GM06990 (cell line): ENCODE measurements around the gene ITGAE.
"Not testable (repeated sequence)": the region's sequence is repeated elsewhere in the genome, so short reads cannot be mapped to it uniquely, and the experiment has no call there.

Source experiments
- DNase-seq: peaks from one replicate; pipeline ENCODE4 v3.0.0-alpha.2; 2011; ENCODE audit not compliant: insufficient read length; ENCODE audit errors: extremely low read depth
- H3K27me3 ChIP-seq: replicated peaks from 2 replicates; pipeline ENCODE4 v1.6.0; 2011; ENCODE audit warnings: low read length; ENCODE audit not compliant: control insufficient read depth, insufficient read depth
- H3K36me3 ChIP-seq: 2 replicates; pipeline ENCODE4 v1.5.1; 2011; ENCODE audit warnings: low read length; ENCODE audit not compliant: control insufficient read depth, insufficient read depth
- H3K4me3 ChIP-seq: replicated peaks from 2 replicates; pipeline ENCODE4 v1.5.1; 2011; ENCODE audit warnings: low read depth, mild to moderate bottlenecking, control low read depth, low read length
- CTCF ChIP-seq: IDR thresholded peaks from 2 replicates; pipeline ENCODE4 v1.5.1; 2011; ENCODE audit warnings: low read length, control low read depth, mild to moderate bottlenecking, inconsistent platforms; ENCODE audit not compliant: insufficient read depth, poor library complexity, severe bottlenecking

Gene ITGAE

GRCh38 chr17:3845291-3845620, 44.3 kb upstream of the ITGAE start:
- H3K4me3 ChIP-seq = peak overlapping the region; percentile 90
- H3K36me3 ChIP-seq = no peaks in the 10 kb centered on the region; the same call in none of the 2 replicates
- no peak for TF ChIP-seq CTCF
- peak; percentile 46 for DNase-seq
- H3K27me3 ChIP-seq = no peaks in the 10 kb centered on the region; the same call in 1 of the 2 replicates

GRCh38 chr17:3844556-3844955, 43.6 kb upstream of the ITGAE start:
- not testable (repeated sequence) for H3K36me3 ChIP-seq, H3K4me3 ChIP-seq, H3K27me3 ChIP-seq

GRCh38 chr17:3843935-3844516, 43.0 kb upstream of the ITGAE start:
- H3K36me3 ChIP-seq = peaks cover 6% of the 10 kb centered on the region

More at GRCh38 chr17:3844556-3844955, 43.6 kb upstream of the ITGAE start:
- DNase-seq = not testable (repeated sequence)

GRCh38 chr17:3838206-3838605, 37.2 kb upstream of the ITGAE start:
- TF ChIP-seq CTCF = no peak
- H3K27me3 ChIP-seq = no peaks in the 10 kb centered on the region
- no peak for DNase-seq
- H3K4me3 ChIP-seq = no peak overlapping the region
- H3K36me3 ChIP-seq = peaks cover 17% of the 10 kb centered on the region

More at GRCh38 chr17:3843935-3844516, 43.0 kb upstream of the ITGAE start:
- H3K27me3 ChIP-seq = no peaks in the 10 kb centered on the region
- peak; percentile 83 for TF ChIP-seq CTCF
- DNase-seq = no peak
- no peak overlapping the region for H3K4me3 ChIP-seq

- Histone ChIP-seq H3K36me3 (peaks cover 17% of the 10 kb centered on the region), H3K27me3 (no peaks in the 10 kb centered on the region), H3K4me3 (no peak overlapping the region)
- no peak for TF ChIP-seq CTCF
- no peak for DNase-seq
Measured at GRCh38 chr17:3836551-3836950, 35.6 kb upstream of the ITGAE start.

GRCh38 chr17:3835410-3836229, 34.6 kb upstream of the ITGAE start:
- peaks cover 17% of the 10 kb centered on the region for H3K36me3 ChIP-seq
- DNase-seq = no peak

More at GRCh38 chr17:3835410-3836229, 34.6 kb upstream of the ITGAE start:
- TF ChIP-seq CTCF = no peak
- H3K27me3 ChIP-seq = no peaks in the 10 kb centered on the region
- H3K4me3 ChIP-seq = no peak overlapping the region
